GM18505 (cell line): ENCODE data around the gene TMEM8B.

Experiments used
- ATAC-seq: cut with Tn5 transposase; IDR thresholded peaks from one replicate; pipeline ENCODE4 v1.9.1; 2021; ENCODE audit not compliant: unreplicated experiment
- POLR2A ChIP-seq: IDR thresholded peaks from 4 replicates; pipeline ENCODE4 v1.6.1; 2011; ENCODE audit warnings: borderline replicate concordance; ENCODE audit not compliant: insufficient read depth, insufficient read length; ENCODE audit errors: extremely low read depth

The TMEM8B gene

DNA sequence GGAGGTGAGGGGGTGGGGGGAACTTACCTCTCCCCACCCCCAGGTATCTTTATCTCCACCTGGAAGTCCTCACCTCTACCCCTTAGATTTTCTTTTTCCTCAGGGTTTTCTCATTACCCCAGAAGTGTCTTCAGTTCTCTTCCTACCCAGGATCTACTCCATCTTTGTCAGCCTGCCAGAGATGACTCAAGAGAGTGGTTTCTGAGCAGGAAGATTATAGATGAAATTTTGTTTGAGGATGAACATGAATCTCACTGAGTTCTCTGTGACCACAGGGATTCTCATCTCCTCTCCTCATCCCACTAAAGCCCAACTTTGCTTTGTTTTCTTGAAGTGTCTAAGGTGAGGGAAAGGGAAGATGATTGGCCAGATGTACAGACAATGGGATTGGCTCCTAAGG is 9.0 kb upstream of the TMEM8B start:
- ATAC-seq, result no peak
- no peak for TF ChIP-seq POLR2A

- no peak for TF ChIP-seq POLR2A
- no peak for ATAC-seq
These were observed 6.1 kb upstream of the TMEM8B start for GRCh38 chr9:35822926-35823325.

DNA sequence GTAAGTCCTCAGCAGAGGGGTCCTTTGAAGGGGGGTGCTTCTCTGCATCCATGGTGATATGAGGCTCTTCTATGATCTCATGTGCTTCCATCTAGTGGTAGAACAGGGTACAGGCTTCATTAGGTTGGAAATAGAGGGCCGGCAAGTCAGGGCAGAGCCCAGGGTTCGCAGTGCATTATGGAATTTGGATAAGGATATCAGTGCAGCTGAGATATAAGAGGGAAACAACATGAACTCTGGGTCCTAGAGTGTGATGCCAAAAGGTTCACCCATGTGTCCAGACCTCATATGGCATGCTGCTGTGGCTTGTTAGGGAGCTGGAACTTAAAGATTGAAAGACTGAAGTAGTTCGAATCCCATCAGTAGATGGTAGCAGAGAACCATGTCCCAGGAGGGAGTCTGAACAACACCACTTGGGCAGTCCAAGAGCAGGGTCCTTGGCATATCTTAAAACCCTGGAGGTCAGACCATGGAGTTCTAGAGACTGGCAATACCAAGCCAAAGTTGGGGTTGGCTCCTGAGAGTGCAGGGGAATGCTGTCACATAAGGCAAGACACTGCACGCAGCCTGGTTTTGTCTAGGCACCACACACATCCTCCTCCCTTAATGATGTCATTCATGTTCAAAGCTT is 2.8 kb upstream of the TMEM8B start:
- TF ChIP-seq POLR2A, result no peak
- peak; percentile 41 for ATAC-seq

GRCh38 chr9:35827486-35827885 is 1.5 kb upstream of the TMEM8B start:
- no peak for ATAC-seq
- TF ChIP-seq POLR2A, result no peak

- no peak for TF ChIP-seq POLR2A
- no peak for ATAC-seq
These were observed 328 bp upstream of the TMEM8B start, which contains the start of gene FAM221B for GRCh38 chr9:35828716-35829083. FAM221B (minus strand) TSS chr9:35828732; CDS start chr9:35826161, 2,571 bp downstream.

DNA sequence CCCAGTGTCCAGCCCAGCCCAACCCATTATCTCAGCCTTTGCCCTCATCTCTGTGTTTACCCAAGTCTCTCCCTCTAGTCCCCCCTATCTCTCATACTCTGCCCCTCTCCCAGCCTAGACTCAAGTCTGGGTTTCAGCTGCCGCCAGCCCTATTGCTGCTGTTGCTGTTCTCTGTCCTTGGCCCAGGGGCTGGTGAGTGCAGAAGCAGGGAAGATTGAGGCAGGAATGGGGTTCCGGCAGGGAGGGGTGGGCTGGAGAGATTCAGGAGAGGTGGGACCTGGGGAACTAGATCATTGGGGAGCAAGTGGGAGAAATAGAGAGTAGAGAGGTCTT is 702 bp downstream of the TMEM8B start:
- TF ChIP-seq POLR2A, result no peak
- no peak for ATAC-seq

GRCh38 chr9:35831040-35831439 is 2.0 kb downstream of the TMEM8B start:
- no peak for ATAC-seq
- no peak for TF ChIP-seq POLR2A

GRCh38 chr9:35832814-35833213 is 3.8 kb downstream of the TMEM8B start:
- ATAC-seq, result no peak
- TF ChIP-seq POLR2A, result no peak

- no peak for TF ChIP-seq POLR2A
- ATAC-seq, result no peak
These were observed 5.5 kb downstream of the TMEM8B start for GRCh38 chr9:35834260-35835215.

GRCh38 chr9:35835216-35835632 is 6.2 kb downstream of the TMEM8B start:
- no peak for TF ChIP-seq POLR2A
- no peak for ATAC-seq

DNA sequence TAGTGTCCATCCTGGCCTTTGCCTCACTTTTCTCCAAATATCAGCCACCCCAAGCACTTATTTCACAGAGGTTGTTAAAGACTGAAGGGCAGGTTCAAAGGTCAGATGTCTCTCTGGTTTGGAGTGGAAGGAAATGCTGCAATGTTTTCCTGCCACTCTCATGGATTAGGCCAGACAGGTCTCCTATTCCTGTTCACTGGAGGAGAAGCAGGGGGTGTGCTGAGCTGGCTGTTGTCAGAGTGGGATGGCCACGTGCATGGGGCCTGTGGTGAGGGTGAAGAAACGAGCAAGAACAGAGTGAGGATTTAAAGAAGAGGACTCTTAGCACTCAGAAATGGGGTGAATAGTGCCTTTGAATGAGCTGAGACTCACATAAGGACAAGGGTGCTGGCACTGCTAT is 6.7 kb downstream of the TMEM8B start:
- TF ChIP-seq POLR2A, result no peak
- no peak for ATAC-seq

DNA sequence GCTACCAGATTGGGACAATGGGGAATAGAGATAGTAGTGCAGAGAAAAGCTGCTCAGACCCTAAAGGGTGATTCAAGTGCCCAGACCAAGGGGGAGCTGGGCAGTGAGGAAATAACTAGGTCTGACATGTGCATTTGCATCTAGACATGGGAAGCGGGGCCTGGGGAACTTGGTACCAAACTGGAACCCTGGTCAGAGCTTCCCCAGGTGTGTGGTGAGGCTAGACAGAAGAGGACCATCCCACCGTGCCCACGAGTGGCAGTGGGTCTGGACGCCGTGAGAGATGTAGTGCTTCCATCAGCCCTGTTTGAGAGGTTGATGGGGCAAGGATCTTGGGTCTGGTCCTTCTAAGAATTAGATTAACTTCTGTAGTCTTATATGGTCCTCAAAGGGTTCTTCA is 7.6 kb downstream of the TMEM8B start:
- no peak for ATAC-seq
- TF ChIP-seq POLR2A, result no peak

DNA sequence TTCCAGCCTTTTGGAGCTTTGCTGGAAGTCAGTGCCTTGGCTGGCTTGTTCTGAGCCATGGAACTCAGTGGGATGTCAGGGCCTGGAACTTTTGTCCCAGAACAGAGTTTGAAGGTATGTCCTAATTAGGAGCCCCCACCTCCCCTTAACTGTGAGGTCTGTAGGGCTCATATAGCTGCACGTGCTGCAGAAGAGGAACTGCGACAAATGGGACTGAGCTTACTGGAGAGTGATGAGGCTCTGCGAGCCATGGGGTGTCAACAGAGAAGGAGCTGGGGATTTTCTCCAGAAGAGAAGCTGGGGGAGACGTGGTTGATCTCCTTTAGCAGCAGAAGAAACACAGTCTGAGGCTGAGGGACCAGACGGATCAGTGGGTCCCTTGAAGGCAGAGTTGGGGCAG is 10.9 kb downstream of the TMEM8B start:
- TF ChIP-seq POLR2A, result no peak
- no peak for ATAC-seq
